HEK293 (cell line): ENCODE results near the gene CD300LF.

Source experiments
- BCL11A ChIP-seq: fragments of 450-650 bp; formaldehyde crosslinking; IDR thresholded peaks from 2 replicates; pipeline ENCODE4 v1.5.1; 2016; ENCODE audit warnings: low read depth, missing biosample characterization, missing genetic modification characterization
- GLIS2 ChIP-seq: fragments of 450-650 bp; formaldehyde crosslinking; IDR thresholded peaks from 2 replicates; pipeline ENCODE4 v1.5.1; 2016; ENCODE audit warnings: missing biosample characterization, missing genetic modification characterization
- KLF8 ChIP-seq: fragments of 450-650 bp; formaldehyde crosslinking; IDR thresholded peaks from 2 replicates; pipeline ENCODE4 v1.5.1; 2016; ENCODE audit warnings: missing biosample characterization, missing genetic modification characterization
- KLF9 ChIP-seq: fragments of 450-650 bp; formaldehyde crosslinking; IDR thresholded peaks from 2 replicates; pipeline ENCODE4 v1.5.1; 2016; ENCODE audit warnings: missing biosample characterization, missing genetic modification characterization, low read depth
- REPIN1 ChIP-seq: fragments of 450-650 bp; formaldehyde crosslinking; IDR thresholded peaks from 2 replicates; pipeline ENCODE4 v1.5.1; 2017; ENCODE audit warnings: missing biosample characterization, missing genetic modification characterization, low read depth
- SP7 ChIP-seq: fragments of 450-650 bp; formaldehyde crosslinking; IDR thresholded peaks from 2 replicates; pipeline ENCODE4 v1.5.1; 2016; ENCODE audit warnings: missing biosample characterization, missing genetic modification characterization
- TRIM28 ChIP-seq: IDR thresholded peaks from 2 replicates; pipeline ENCODE4 v1.6.1; 2011; ENCODE audit warnings: low read length, control low read depth, borderline replicate concordance
- WT1 ChIP-seq: fragments of 450-650 bp; formaldehyde crosslinking; IDR thresholded peaks from 2 replicates; pipeline ENCODE4 v1.5.1; 2016; ENCODE audit warnings: missing biosample characterization, missing genetic modification characterization
- YY2 ChIP-seq: fragments of 450-650 bp; formaldehyde crosslinking; IDR thresholded peaks from 2 replicates; pipeline ENCODE4 v1.5.1; 2016; ENCODE audit warnings: missing biosample characterization, missing genetic modification characterization
- ZBTB17 ChIP-seq: fragments of 450-650 bp; formaldehyde crosslinking; IDR thresholded peaks from 2 replicates; pipeline ENCODE4 v1.5.1; 2016; ENCODE audit warnings: missing biosample characterization, missing genetic modification characterization
- ZBTB7A ChIP-seq: fragments of 450-650 bp; formaldehyde crosslinking; IDR thresholded peaks from 2 replicates; pipeline ENCODE4 v1.5.1; 2016; ENCODE audit warnings: low read depth, missing biosample characterization, missing genetic modification characterization
- ZFP41 ChIP-seq: fragments of 450-650 bp; formaldehyde crosslinking; IDR thresholded peaks from 2 replicates; pipeline ENCODE4 v1.5.1; 2016; ENCODE audit warnings: missing biosample characterization, missing genetic modification characterization, borderline replicate concordance
- ZFP69B ChIP-seq: fragments of 450-650 bp; formaldehyde crosslinking; IDR thresholded peaks from 2 replicates; pipeline ENCODE4 v1.5.1; 2016; ENCODE audit warnings: missing biosample characterization, missing genetic modification characterization
- ZNF138 ChIP-seq: fragments of 450-650 bp; formaldehyde crosslinking; IDR thresholded peaks from 2 replicates; pipeline ENCODE4 v1.5.1; 2016; ENCODE audit warnings: missing biosample characterization, missing genetic modification characterization, borderline replicate concordance
- ZNF140 ChIP-seq: fragments of 450-650 bp; formaldehyde crosslinking; IDR thresholded peaks from 2 replicates; pipeline ENCODE4 v1.5.1; 2016; ENCODE audit warnings: missing biosample characterization, missing genetic modification characterization
- ZNF214 ChIP-seq: fragments of 450-650 bp; formaldehyde crosslinking; IDR thresholded peaks from 2 replicates; pipeline ENCODE4 v1.5.1; 2017; ENCODE audit warnings: missing biosample characterization, mild to moderate bottlenecking, missing genetic modification characterization, borderline replicate concordance
- ZNF223 ChIP-seq: fragments of 450-650 bp; formaldehyde crosslinking; IDR thresholded peaks from 2 replicates; pipeline ENCODE4 v1.5.1; 2016; ENCODE audit warnings: missing biosample characterization, missing genetic modification characterization
- ZNF302 ChIP-seq: fragments of 450-650 bp; formaldehyde crosslinking; IDR thresholded peaks from 2 replicates; pipeline ENCODE4 v1.5.1; 2016; ENCODE audit warnings: missing biosample characterization, missing genetic modification characterization, low read depth
- ZNF391 ChIP-seq: fragments of 450-650 bp; formaldehyde crosslinking; IDR thresholded peaks from 2 replicates; pipeline ENCODE4 v1.5.1; 2016; ENCODE audit warnings: low read depth, missing biosample characterization, missing genetic modification characterization, borderline replicate concordance
- ZNF423 ChIP-seq: fragments of 450-650 bp; formaldehyde crosslinking; IDR thresholded peaks from 2 replicates; pipeline ENCODE4 v1.5.1; 2016; ENCODE audit warnings: missing biosample characterization, missing genetic modification characterization
- ZNF433 ChIP-seq: fragments of 450-650 bp; formaldehyde crosslinking; IDR thresholded peaks from 2 replicates; pipeline ENCODE4 v1.5.1; 2016; ENCODE audit warnings: missing biosample characterization, missing genetic modification characterization, low read depth
- ZNF473 ChIP-seq: fragments of 450-650 bp; formaldehyde crosslinking; IDR thresholded peaks from 2 replicates; pipeline ENCODE4 v1.5.1; 2017; ENCODE audit warnings: missing biosample characterization, missing genetic modification characterization
- ZNF48 ChIP-seq: fragments of 450-650 bp; formaldehyde crosslinking; IDR thresholded peaks from 2 replicates; pipeline ENCODE4 v1.5.1; 2016; ENCODE audit warnings: missing biosample characterization, missing genetic modification characterization
- ZNF660 ChIP-seq: fragments of 450-650 bp; IDR thresholded peaks from 2 replicates; pipeline ENCODE4 v1.5.1; 2018; ENCODE audit warnings: missing biosample characterization, mild to moderate bottlenecking, missing genetic modification characterization
- ZNF664 ChIP-seq: fragments of 450-650 bp; formaldehyde crosslinking; IDR thresholded peaks from 2 replicates; pipeline ENCODE4 v1.5.1; 2016; ENCODE audit warnings: missing biosample characterization, missing genetic modification characterization
- ZNF670 ChIP-seq: fragments of 450-650 bp; formaldehyde crosslinking; IDR thresholded peaks from 2 replicates; pipeline ENCODE4 v1.5.1; 2016; ENCODE audit warnings: missing biosample characterization, missing genetic modification characterization, low read depth
- ZNF747 ChIP-seq: fragments of 450-650 bp; formaldehyde crosslinking; IDR thresholded peaks from 2 replicates; pipeline ENCODE4 v1.5.1; 2016; ENCODE audit warnings: missing biosample characterization, missing genetic modification characterization
- ZNF791 ChIP-seq: fragments of 450-650 bp; formaldehyde crosslinking; IDR thresholded peaks from 2 replicates; pipeline ENCODE4 v1.5.1; 2016; ENCODE audit warnings: missing biosample characterization, missing genetic modification characterization
- ZNF837 ChIP-seq: fragments of 450-650 bp; formaldehyde crosslinking; IDR thresholded peaks from 2 replicates; pipeline ENCODE4 v1.5.1; 2016; ENCODE audit warnings: missing biosample characterization, missing genetic modification characterization
- ZSCAN18 ChIP-seq: fragments of 450-650 bp; formaldehyde crosslinking; IDR thresholded peaks from 2 replicates; pipeline ENCODE4 v1.5.1; 2016; ENCODE audit warnings: missing biosample characterization, missing genetic modification characterization
- TF ChIP-seq, protein P1 (sequence below): fragments of 450-650 bp; formaldehyde crosslinking; IDR thresholded peaks from 2 replicates; pipeline ENCODE4 v1.5.1; 2016; ENCODE audit warnings: missing biosample characterization, missing genetic modification characterization, borderline replicate concordance
- TF ChIP-seq, protein P2 (sequence below): fragments of 450-650 bp; formaldehyde crosslinking; IDR thresholded peaks from 2 replicates; pipeline ENCODE4 v1.5.1; 2016; ENCODE audit warnings: missing biosample characterization, missing genetic modification characterization

CD300LF gene

DNA sequence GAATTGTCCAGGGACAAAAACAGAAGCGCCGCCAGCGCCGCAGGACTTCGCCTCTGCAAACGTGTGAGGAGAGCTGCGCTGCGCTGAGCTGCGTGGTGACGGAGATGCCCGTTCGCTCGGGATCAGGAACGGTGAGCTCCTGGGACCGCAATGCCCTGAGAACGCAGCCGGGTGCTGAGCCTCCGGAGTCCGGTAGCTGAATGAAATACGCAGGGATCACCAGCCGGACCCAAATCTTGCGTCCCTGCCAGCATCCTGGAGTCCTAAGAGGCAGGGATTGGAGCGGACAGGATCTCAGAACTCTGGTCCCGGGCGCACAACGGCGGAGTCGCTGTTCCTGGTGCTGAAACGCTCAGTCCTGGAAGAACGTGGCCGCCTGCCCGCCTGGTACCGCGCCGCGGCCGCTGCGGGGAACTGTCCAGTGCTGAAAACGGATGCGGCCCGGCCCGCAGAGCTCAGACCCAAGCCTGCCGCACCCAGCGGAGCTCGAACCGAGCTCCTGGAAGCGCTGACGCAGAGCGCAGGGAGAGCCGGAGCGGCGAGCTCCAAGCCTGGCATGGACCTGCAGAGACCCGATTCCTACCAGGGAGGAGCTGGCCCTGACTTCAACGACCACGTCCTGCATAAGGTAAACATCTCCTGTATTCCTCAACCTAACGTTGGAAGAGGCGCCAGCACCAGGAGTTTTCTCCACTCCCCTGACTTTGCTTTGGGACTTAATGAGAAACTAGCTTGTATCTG is 41.5 kb downstream of the CD300LF start (continued):
- no peak for TF ChIP-seq ZNF664 (tag by site-specific recombination)
- TF ChIP-seq ZNF391 (tag by site-specific recombination): peak; percentile 65; the same call in 1 of the 2 replicates
- no peak for TF ChIP-seq KLF9 (tag by site-specific recombination)
- TF ChIP-seq ZNF747 (tag by site-specific recombination): no peak
- no peak for TF ChIP-seq ZNF138 (tag by site-specific recombination)
- TF ChIP-seq ZNF140 (tag by site-specific recombination): no peak
- peak; percentile 77; the same call in 1 of the 2 replicates for TF ChIP-seq TRIM28
- TF ChIP-seq ZBTB17 (tag by site-specific recombination): peak; percentile 91
- TF ChIP-seq, protein P1, sequence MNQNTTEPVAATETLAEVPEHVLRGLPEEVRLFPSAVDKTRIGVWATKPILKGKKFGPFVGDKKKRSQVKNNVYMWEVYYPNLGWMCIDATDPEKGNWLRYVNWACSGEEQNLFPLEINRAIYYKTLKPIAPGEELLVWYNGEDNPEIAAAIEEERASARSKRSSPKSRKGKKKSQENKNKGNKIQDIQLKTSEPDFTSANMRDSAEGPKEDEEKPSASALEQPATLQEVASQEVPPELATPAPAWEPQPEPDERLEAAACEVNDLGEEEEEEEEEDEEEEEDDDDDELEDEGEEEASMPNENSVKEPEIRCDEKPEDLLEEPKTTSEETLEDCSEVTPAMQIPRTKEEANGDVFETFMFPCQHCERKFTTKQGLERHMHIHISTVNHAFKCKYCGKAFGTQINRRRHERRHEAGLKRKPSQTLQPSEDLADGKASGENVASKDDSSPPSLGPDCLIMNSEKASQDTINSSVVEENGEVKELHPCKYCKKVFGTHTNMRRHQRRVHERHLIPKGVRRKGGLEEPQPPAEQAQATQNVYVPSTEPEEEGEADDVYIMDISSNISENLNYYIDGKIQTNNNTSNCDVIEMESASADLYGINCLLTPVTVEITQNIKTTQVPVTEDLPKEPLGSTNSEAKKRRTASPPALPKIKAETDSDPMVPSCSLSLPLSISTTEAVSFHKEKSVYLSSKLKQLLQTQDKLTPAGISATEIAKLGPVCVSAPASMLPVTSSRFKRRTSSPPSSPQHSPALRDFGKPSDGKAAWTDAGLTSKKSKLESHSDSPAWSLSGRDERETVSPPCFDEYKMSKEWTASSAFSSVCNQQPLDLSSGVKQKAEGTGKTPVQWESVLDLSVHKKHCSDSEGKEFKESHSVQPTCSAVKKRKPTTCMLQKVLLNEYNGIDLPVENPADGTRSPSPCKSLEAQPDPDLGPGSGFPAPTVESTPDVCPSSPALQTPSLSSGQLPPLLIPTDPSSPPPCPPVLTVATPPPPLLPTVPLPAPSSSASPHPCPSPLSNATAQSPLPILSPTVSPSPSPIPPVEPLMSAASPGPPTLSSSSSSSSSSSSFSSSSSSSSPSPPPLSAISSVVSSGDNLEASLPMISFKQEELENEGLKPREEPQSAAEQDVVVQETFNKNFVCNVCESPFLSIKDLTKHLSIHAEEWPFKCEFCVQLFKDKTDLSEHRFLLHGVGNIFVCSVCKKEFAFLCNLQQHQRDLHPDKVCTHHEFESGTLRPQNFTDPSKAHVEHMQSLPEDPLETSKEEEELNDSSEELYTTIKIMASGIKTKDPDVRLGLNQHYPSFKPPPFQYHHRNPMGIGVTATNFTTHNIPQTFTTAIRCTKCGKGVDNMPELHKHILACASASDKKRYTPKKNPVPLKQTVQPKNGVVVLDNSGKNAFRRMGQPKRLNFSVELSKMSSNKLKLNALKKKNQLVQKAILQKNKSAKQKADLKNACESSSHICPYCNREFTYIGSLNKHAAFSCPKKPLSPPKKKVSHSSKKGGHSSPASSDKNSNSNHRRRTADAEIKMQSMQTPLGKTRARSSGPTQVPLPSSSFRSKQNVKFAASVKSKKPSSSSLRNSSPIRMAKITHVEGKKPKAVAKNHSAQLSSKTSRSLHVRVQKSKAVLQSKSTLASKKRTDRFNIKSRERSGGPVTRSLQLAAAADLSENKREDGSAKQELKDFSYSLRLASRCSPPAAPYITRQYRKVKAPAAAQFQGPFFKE (tag by site-specific recombination): no peak
- TF ChIP-seq SP7 (tag by site-specific recombination): peak; percentile 32; the same call in 1 of the 2 replicates
- TF ChIP-seq WT1: no peak
- no peak for TF ChIP-seq ZSCAN18 (tag by site-specific recombination)
- TF ChIP-seq ZBTB7A: no peak
- TF ChIP-seq REPIN1 (tag by site-specific recombination): no peak
- no peak for TF ChIP-seq BCL11A (tag by site-specific recombination)
- TF ChIP-seq ZNF837 (tag by site-specific recombination): no peak
- 0 out of 2 replicates have a peak, but pooled peaks have one; percentile 22 for TF ChIP-seq KLF8 (tag by site-specific recombination)
- TF ChIP-seq ZNF223 (tag by site-specific recombination): no peak
- no peak for TF ChIP-seq YY2 (tag by site-specific recombination)
- TF ChIP-seq ZFP41 (tag by site-specific recombination): no peak
- TF ChIP-seq, protein P2, sequence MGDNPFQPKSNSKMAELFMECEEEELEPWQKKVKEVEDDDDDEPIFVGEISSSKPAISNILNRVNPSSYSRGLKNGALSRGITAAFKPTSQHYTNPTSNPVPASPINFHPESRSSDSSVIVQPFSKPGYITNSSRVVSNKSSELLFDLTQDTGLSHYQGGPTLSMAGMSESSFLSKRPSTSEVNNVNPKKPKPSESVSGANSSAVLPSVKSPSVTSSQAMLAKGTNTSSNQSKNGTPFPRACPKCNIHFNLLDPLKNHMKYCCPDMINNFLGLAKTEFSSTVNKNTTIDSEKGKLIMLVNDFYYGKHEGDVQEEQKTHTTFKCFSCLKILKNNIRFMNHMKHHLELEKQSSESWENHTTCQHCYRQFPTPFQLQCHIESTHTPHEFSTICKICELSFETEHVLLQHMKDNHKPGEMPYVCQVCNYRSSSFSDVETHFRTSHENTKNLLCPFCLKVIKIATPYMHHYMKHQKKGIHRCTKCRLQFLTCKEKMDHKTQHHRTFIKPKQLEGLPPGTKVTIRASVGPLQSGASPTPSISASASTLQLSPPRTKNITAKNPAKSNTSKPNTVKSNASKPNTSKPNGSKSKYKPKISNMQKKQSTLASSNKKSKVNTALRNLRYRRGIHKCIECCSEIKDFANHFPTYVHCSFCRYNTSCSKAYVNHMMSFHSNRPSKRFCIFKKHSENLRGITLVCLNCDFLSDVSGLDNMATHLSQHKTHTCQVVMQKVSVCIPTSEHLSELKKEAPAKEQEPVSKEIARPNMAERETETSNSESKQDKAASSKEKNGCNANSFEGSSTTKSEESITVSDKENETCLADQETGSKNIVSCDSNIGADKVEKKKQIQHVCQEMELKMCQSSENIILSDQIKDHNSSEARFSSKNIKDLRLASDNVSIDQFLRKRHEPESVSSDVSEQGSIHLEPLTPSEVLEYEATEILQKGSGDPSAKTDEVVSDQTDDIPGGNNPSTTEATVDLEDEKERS (tag by site-specific recombination): peak; percentile 89; the same call in 1 of the 2 replicates
- TF ChIP-seq ZFP69B: peak; percentile 76; the same call in 1 of the 2 replicates
- TF ChIP-seq ZNF473 (tag by site-specific recombination): no peak
- TF ChIP-seq GLIS2: peak; percentile 20; the same call in 1 of the 2 replicates
- no peak for TF ChIP-seq ZNF670
- peak; percentile 70; the same call in 1 of the 2 replicates for TF ChIP-seq ZNF660
- TF ChIP-seq ZNF791 (tag by site-specific recombination): no peak
- TF ChIP-seq ZNF423 (tag by site-specific recombination): no peak
- TF ChIP-seq ZNF48 (tag by site-specific recombination): no peak
- TF ChIP-seq ZNF214 (tag by site-specific recombination): no peak
- TF ChIP-seq ZNF302 (tag by site-specific recombination): no peak
- no peak for TF ChIP-seq ZNF433 (tag by site-specific recombination)
